Effector memory CD8-positive, alpha-beta T cell (primary cell): Measurements from ENCODE around the gene IL6ST.
A peak's percentile ranks its signal among the peaks of the same experiment; 100 is the strongest.

Experiments used
- ATAC-seq: fragments of 150-1000 bp; cut with Tn5 transposase; replicated peaks from 2 replicates; pipeline ENCODE4 v1.10.0; 2021; ENCODE audit warnings: mild to moderate bottlenecking, moderate library complexity
- DNase-seq, 3 experiments: peaks; one replicate each; pipeline ENCODE4 v3.0.0; 2021
- H3K27ac Mint-ChIP-seq, 2 donors: one replicate each; pipeline ENCODE4 v1.8.0; 2022; ENCODE audit warnings: mild to moderate bottlenecking in 2 of 2, mixed read lengths in 2 of 2, moderate library complexity in 2 of 2
- H3K27me3 Mint-ChIP-seq, 2 donors: one replicate each; pipeline ENCODE4 v1.8.0; 2022; ENCODE audit warnings: mixed read lengths in 2 of 2
- H3K36me3 Mint-ChIP-seq: one replicate; pipeline ENCODE4 v1.8.0; 2022; ENCODE audit warnings: mild to moderate bottlenecking, moderate library complexity, mixed read lengths; ENCODE audit not compliant: insufficient read depth
- H3K4me1 Mint-ChIP-seq, 2 donors: one replicate each; pipeline ENCODE4 v1.8.0; 2022; ENCODE audit warnings: low read depth in 2 of 2, mixed read lengths in 2 of 2
- H3K4me3 Mint-ChIP-seq, 2 donors: one replicate each; pipeline ENCODE4 v1.8.0; 2022; ENCODE audit warnings: mild to moderate bottlenecking in 2 of 2, mixed read lengths in 2 of 2, moderate library complexity in 2 of 2
- H3K9me3 Mint-ChIP-seq, 2 donors: one replicate each; pipeline ENCODE4 v1.8.0; 2022; ENCODE audit warnings: mixed read lengths in 2 of 2

IL6ST gene

GRCh38 chr5:55902696-55903095 lies 92.1 kb downstream of the IL6ST start:
- Mint-ChIP-seq H3K4me3 (peak overlapping the region in 1 of 2 donors; percentile 60), H3K27ac (peak overlapping the region; percentile 31 to 63), H3K27me3 (peaks cover 3 to 15% of the 10 kb centered on the region in 2 donors), H3K36me3 (no peaks in the 10 kb centered on the region), H3K9me3 (no peaks in the 10 kb centered on the region), H3K4me1 (peaks cover 4 to 26% of the 10 kb centered on the region in 2 donors)
- no peak for ATAC-seq
- no peak for DNase-seq

GRCh38 chr5:55900776-55901175 lies 94.0 kb downstream of the IL6ST start:
- Mint-ChIP-seq H3K27ac (no peak overlapping the region), H3K27me3 (peaks cover 10 to 21% of the 10 kb centered on the region in 2 donors), H3K36me3 (no peaks in the 10 kb centered on the region), H3K4me3 (no peak overlapping the region), H3K9me3 (no peaks in the 10 kb centered on the region), H3K4me1 (peaks cover 4 to 31% of the 10 kb centered on the region in 2 donors)
- DNase-seq (no peak), ATAC-seq (no peak)

- DNase-seq (no peak), ATAC-seq (no peak)
- H3K4me1 Mint-ChIP-seq: peaks cover 4 to 28% of the 10 kb centered on the region in 2 donors
- no peaks in the 10 kb centered on the region for H3K9me3 Mint-ChIP-seq
- H3K27ac Mint-ChIP-seq: peak overlapping the region in 1 of 2 donors; percentile 51
- no peaks in the 10 kb centered on the region for H3K36me3 Mint-ChIP-seq
- H3K4me3 Mint-ChIP-seq: no peak overlapping the region
- H3K27me3 Mint-ChIP-seq: peaks cover 10 to 18% of the 10 kb centered on the region in 2 donors
Measured at GRCh38 chr5:55900068-55900467, 94.7 kb downstream of the IL6ST start.

- DNase-seq (no peak), ATAC-seq (no peak)
- peaks cover 4 to 28% of the 10 kb centered on the region in 2 donors for H3K4me1 Mint-ChIP-seq
- H3K4me3 Mint-ChIP-seq: no peak overlapping the region
- H3K36me3 Mint-ChIP-seq: no peaks in the 10 kb centered on the region
- no peaks in the 10 kb centered on the region for H3K9me3 Mint-ChIP-seq
- peak overlapping the region in 1 of 2 donors; percentile 51 for H3K27ac Mint-ChIP-seq
- H3K27me3 Mint-ChIP-seq: peaks cover 10 to 16% of the 10 kb centered on the region in 2 donors
Measured at GRCh38 chr5:55899344-55899743, 95.4 kb downstream of the IL6ST start.

- Mint-ChIP-seq H3K4me3 (peak overlapping the region in 1 of 2 donors; percentile 65), H3K27me3 (peaks cover 10 to 16% of the 10 kb centered on the region in 2 donors), H3K9me3 (no peaks in the 10 kb centered on the region), H3K36me3 (no peaks in the 10 kb centered on the region), H3K27ac (no peak overlapping the region), H3K4me1 (peaks cover 0 to 15% of the 10 kb centered on the region in 2 donors)
- ATAC-seq (peak; percentile 94), DNase-seq (peak in 2 of 3 experiments; percentile 35 to 38)
Measured at GRCh38 chr5:55897905-55898304, 96.9 kb downstream of the IL6ST start.

GRCh38 chr5:55897206-55897894 lies 97.4 kb downstream of the IL6ST start:
- no peaks in the 10 kb centered on the region for H3K9me3 Mint-ChIP-seq
- peak overlapping the region in 1 of 2 donors; percentile 65 for H3K4me3 Mint-ChIP-seq
- no peaks in the 10 kb centered on the region for H3K36me3 Mint-ChIP-seq
- H3K4me1 Mint-ChIP-seq: peaks cover 0 to 13% of the 10 kb centered on the region in 2 donors
- peaks cover 10 to 16% of the 10 kb centered on the region in 2 donors for H3K27me3 Mint-ChIP-seq
- no peak for DNase-seq
- no peak overlapping the region for H3K27ac Mint-ChIP-seq
- ATAC-seq: no peak

GRCh38 chr5:55896663-55897062 lies 98.1 kb downstream of the IL6ST start:
- Mint-ChIP-seq H3K27ac (no peak overlapping the region), H3K4me3 (no peak overlapping the region)

GRCh38 chr5:55896238-55896637 lies 98.5 kb downstream of the IL6ST start:
- Mint-ChIP-seq H3K9me3 (no peaks in the 10 kb centered on the region), H3K27ac (no peak overlapping the region), H3K36me3 (no peaks in the 10 kb centered on the region), H3K27me3 (peaks cover 10 to 16% of the 10 kb centered on the region in 2 donors), H3K4me1 (peaks cover 0 to 13% of the 10 kb centered on the region in 2 donors), H3K4me3 (no peak overlapping the region)
- ATAC-seq: no peak
- no peak for DNase-seq

More at GRCh38 chr5:55896663-55897062, 98.1 kb downstream of the IL6ST start:
- Mint-ChIP-seq H3K27me3 (peaks cover 10 to 16% of the 10 kb centered on the region in 2 donors), H3K36me3 (no peaks in the 10 kb centered on the region), H3K9me3 (no peaks in the 10 kb centered on the region), H3K4me1 (peaks cover 0 to 13% of the 10 kb centered on the region in 2 donors)
- ATAC-seq: no peak
- DNase-seq: no peak

- Mint-ChIP-seq H3K4me1 (peaks cover 0 to 13% of the 10 kb centered on the region in 2 donors), H3K9me3 (no peaks in the 10 kb centered on the region), H3K4me3 (no peak overlapping the region), H3K36me3 (no peaks in the 10 kb centered on the region), H3K27me3 (peaks cover 10% of the 10 kb centered on the region in 2 donors), H3K27ac (no peak overlapping the region)
- ATAC-seq (no peak), DNase-seq (no peak)
Measured at GRCh38 chr5:55895346-55895745, 99.4 kb downstream of the IL6ST start.

- ATAC-seq (no peak), DNase-seq (no peak)
- Mint-ChIP-seq H3K36me3 (no peaks in the 10 kb centered on the region), H3K9me3 (no peaks in the 10 kb centered on the region), H3K27ac (no peak overlapping the region), H3K4me3 (no peak overlapping the region), H3K27me3 (peaks cover 10% of the 10 kb centered on the region in 2 donors), H3K4me1 (peaks cover 0 to 11% of the 10 kb centered on the region in 2 donors)
Measured at GRCh38 chr5:55894135-55894534, 100.6 kb downstream of the IL6ST start.

- ATAC-seq: no peak
- Mint-ChIP-seq H3K27ac (no peak overlapping the region), H3K4me3 (no peak overlapping the region), H3K9me3 (no peaks in the 10 kb centered on the region), H3K36me3 (no peaks in the 10 kb centered on the region), H3K27me3 (peaks cover 4 to 5% of the 10 kb centered on the region in 2 donors), H3K4me1 (peaks cover 0 to 5% of the 10 kb centered on the region in 2 donors)
- no peak for DNase-seq
Measured at GRCh38 chr5:55892479-55892878, 102.3 kb downstream of the IL6ST start.

- no peaks in the 10 kb centered on the region for H3K4me1 Mint-ChIP-seq
- no peak overlapping the region for H3K4me3 Mint-ChIP-seq
- H3K36me3 Mint-ChIP-seq: no peaks in the 10 kb centered on the region
- DNase-seq: no peak
- H3K27me3 Mint-ChIP-seq: peaks cover 9 to 13% of the 10 kb centered on the region in 2 donors
- no peaks in the 10 kb centered on the region for H3K9me3 Mint-ChIP-seq
- H3K27ac Mint-ChIP-seq: no peak overlapping the region
- ATAC-seq: no peak
Measured at GRCh38 chr5:55888205-55888604, 106.6 kb downstream of the IL6ST start.

- Mint-ChIP-seq H3K27me3 (peaks cover 9 to 13% of the 10 kb centered on the region in 2 donors), H3K36me3 (peaks cover 3% of the 10 kb centered on the region), H3K4me1 (no peaks in the 10 kb centered on the region), H3K9me3 (no peaks in the 10 kb centered on the region), H3K4me3 (no peak overlapping the region), H3K27ac (no peak overlapping the region)
- no peak for ATAC-seq
- no peak for DNase-seq
Measured at GRCh38 chr5:55885359-55885758, 109.4 kb downstream of the IL6ST start.
